ENCODE data around the gene DMAC2L. TPM values are rescaled to one million over a fixed set of nuclear protein-coding genes. Genes with fewer than 3 reads are reported as not detected.

The DMAC2L gene
- total RNA-seq, 1 donor: 5.2 TPM

GRCh38 chr14:50375760-50376159 lies 63.6 kb downstream of the DMAC2L start:
- TF ChIP-seq, protein P1, sequence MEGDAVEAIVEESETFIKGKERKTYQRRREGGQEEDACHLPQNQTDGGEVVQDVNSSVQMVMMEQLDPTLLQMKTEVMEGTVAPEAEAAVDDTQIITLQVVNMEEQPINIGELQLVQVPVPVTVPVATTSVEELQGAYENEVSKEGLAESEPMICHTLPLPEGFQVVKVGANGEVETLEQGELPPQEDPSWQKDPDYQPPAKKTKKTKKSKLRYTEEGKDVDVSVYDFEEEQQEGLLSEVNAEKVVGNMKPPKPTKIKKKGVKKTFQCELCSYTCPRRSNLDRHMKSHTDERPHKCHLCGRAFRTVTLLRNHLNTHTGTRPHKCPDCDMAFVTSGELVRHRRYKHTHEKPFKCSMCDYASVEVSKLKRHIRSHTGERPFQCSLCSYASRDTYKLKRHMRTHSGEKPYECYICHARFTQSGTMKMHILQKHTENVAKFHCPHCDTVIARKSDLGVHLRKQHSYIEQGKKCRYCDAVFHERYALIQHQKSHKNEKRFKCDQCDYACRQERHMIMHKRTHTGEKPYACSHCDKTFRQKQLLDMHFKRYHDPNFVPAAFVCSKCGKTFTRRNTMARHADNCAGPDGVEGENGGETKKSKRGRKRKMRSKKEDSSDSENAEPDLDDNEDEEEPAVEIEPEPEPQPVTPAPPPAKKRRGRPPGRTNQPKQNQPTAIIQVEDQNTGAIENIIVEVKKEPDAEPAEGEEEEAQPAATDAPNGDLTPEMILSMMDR (IDR thresholded peaks at IDR 0.05; ENCODE audit: insufficient read depth, low read depth, low read length): no peak
- H3K4me3 ChIP-seq (ENCODE audit: low read depth, low read length): no peak overlapping the region
- DNase-seq (ENCODE audit: low read depth): no peak

Small RNA genes within 50 kb of the gene (small RNA-seq; reads per million reads assigned to genes)
- gene MIR4504: 0.94 reads per million, percentile 7 among the genes with 10 or more reads in this experiment

Other genes starting within 250 kb of the DMAC2L start
- gene VCPKMT, start 195.8 kb upstream of the DMAC2L start, total RNA-seq: 6.4 and 7.8 TPM in 2 replicates
- gene SOS2, start 80.7 kb upstream of the DMAC2L start, total RNA-seq: 24.5 and 27.2 TPM in 2 replicates
- 3.5 and 4.3 TPM in 2 replicates for gene L2HGDH, start 95 bp upstream of the DMAC2L start, total RNA-seq
- 8.7 and 12.1 TPM in 2 replicates for gene CDKL1, start 84.6 kb downstream of the DMAC2L start, total RNA-seq
- gene MAP4K5, start 220.2 kb downstream of the DMAC2L start, total RNA-seq: 94.4 and 109 TPM in 2 replicates
- gene ATL1, start 247.8 kb downstream of the DMAC2L start, total RNA-seq: 2.6 and 6.9 TPM in 2 replicates

Data from fibroblast of villous mesenchyme (primary cell).